ENCODE results near the gene NFKBIE.
A peak's percentile ranks its signal among the peaks of the same experiment; 100 is the strongest.

The NFKBIE gene

GRCh38 chr6:44224029-44224964, 41.1 kb downstream of the NFKBIE start:
- DNase-seq = no peak

GRCh38 chr6:44223319-44224028, 41.9 kb downstream of the NFKBIE start, which contains the start of gene SLC29A1:
SLC29A1 (plus strand) TSS chr6:44223595; CDS start chr6:44227314, 3,719 bp downstream.
- peak; percentile 36 for DNase-seq

GRCh38 chr6:44222486-44223318, 42.6 kb downstream of the NFKBIE start:
- no peak for DNase-seq

GRCh38 chr6:44221961-44222335, 43.4 kb downstream of the NFKBIE start:
- no peak for DNase-seq

- DNase-seq = peak; percentile 46
Observed at GRCh38 chr6:44221291-44221960, 43.9 kb downstream of the NFKBIE start.

GRCh38 chr6:44220913-44221290, 44.4 kb downstream of the NFKBIE start:
- no peak for DNase-seq

GRCh38 chr6:44219815-44220784, 45.3 kb downstream of the NFKBIE start:
- no peak for DNase-seq

- DNase-seq = no peak
Observed at GRCh38 chr6:44219053-44219814, 46.1 kb downstream of the NFKBIE start.

GRCh38 chr6:44217332-44218143, 47.8 kb downstream of the NFKBIE start:
- no peak for DNase-seq

GRCh38 chr6:44216677-44217331, 48.5 kb downstream of the NFKBIE start, which contains the start of gene MYMX:
MYMX (plus strand) TSS chr6:44216926; CDS start chr6:44217472, 546 bp downstream.
- DNase-seq = no peak

- DNase-seq = no peak
Observed at GRCh38 chr6:44214307-44214706, 51.0 kb downstream of the NFKBIE start.

GRCh38 chr6:44211284-44211683, 54.1 kb downstream of the NFKBIE start:
- DNase-seq = no peak
